Body of pancreas (tissue), 4 donors: ENCODE measurements around the gene GID8. TPM values are rescaled to one million over a fixed set of nuclear protein-coding genes. Genes with fewer than 3 reads are reported as not detected.

ENCODE experiments used
- ATAC-seq: fragments of 150-250 bp; one replicate; pipeline ENCODE4 v1.9.1; 2016
- DNase-seq, 4 donors: peaks; one replicate each; pipeline ENCODE4 v3.0.0-alpha.2; 2019
- H3K27ac ChIP-seq, 4 donors: fragments of 200-600 bp; sonication (generic); 1 replicate in 3 of 4; 2 replicates in 1 of 4; pipeline versions ENCODE4 v1.5.1 to v1.6.1; 2016 to 2019; ENCODE audit warnings: mild to moderate bottlenecking in 1 of 4, mixed read lengths in 1 of 4, moderate library complexity in 1 of 4
- H3K27me3 ChIP-seq, 2 donors: fragments of 200-600 bp; sonication (generic); one replicate each; pipeline ENCODE4 v1.6.0; 2016; ENCODE audit warnings: mild to moderate bottlenecking in 1 of 2
- H3K36me3 ChIP-seq, 2 donors: fragments of 200-600 bp; sonication (generic); replicated peaks in 1 of 2; 2 replicates each; pipeline ENCODE4 v1.5.1; 2016; ENCODE audit warnings: low read depth in 2 of 2; ENCODE audit not compliant: insufficient read depth in 1 of 2
- H3K4me1 ChIP-seq: fragments of 200-600 bp; sonication (generic); one replicate; pipeline ENCODE4 v1.6.0; 2016
- H3K4me3 ChIP-seq, 2 donors: fragments of 200-600 bp; sonication (generic); 1 replicate in 1 of 2; 2 replicates in 1 of 2; pipeline ENCODE4 v1.5.1; 2016 to 2019
- H3K9me3 ChIP-seq, 3 donors: fragments of 200-600 bp; sonication (generic); 1 replicate in 2 of 3; 2 replicates in 1 of 3; pipeline ENCODE4 v1.5.1; 2016
- CTCF ChIP-seq, 7 experiments: fragments of 450-650 bp in 4 of 7; fragments of 200-600 bp in 3 of 7; sonication (generic) in 3 of 7; IDR thresholded peaks; one replicate each; pipeline ENCODE4 v1.5.1; 2016 to 2019; ENCODE audit warnings: antibody characterized with exemption in 7 of 7
- POLR2A ChIP-seq, 3 donors: fragments of 450-650 bp; IDR thresholded peaks; one replicate each; pipeline ENCODE4 v1.6.1; 2016; ENCODE audit warnings: antibody characterized with exemption in 3 of 3, mild to moderate bottlenecking in 2 of 3
- WGBS, 2 donors: methylation state at CpG; one replicate each; pipeline ENCODE4 v1.1.5; 2017; 5-methylcytosine and 5-hydroxymethylcytosine counted together
- intact Hi-C: fragments of 100-400 bp; cut with DNase I; formaldehyde crosslinking; loops from one replicate; pipeline ENCODE4 v1.15.1; 2023
- total RNA-seq, 2 donors: library from RNA; depleted of rRNA; stranded (reverse); fragments of >200 nt; gene quantifications; one replicate each; pipeline ENCODE4 v1.1.0, GENCODE V29; 2016

GID8 gene
- total RNA-seq, 2 donors from 2014 or later, result 26.2 to 29.7 TPM

DNA sequence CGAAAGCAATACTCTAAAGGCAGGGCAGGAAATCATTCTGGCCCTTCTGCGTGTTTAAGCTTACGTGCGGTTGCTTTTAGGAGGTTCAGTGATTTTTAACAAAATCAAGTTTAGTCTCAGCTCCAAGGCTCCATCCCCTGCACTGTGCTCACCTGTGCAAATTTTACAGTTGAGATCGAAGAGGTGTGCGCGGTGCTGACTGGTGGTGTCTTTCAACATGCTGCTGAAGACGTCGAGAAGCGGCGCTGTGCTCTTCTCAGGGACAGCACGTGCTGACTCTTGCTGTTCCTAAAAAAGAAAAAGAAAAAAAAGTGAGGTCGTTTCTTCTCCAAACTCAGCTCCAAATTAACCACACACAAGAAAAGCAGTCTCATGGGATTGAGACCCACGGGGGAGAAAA, 43.7 kb upstream of the GID8 start:
- Histone ChIP-seq H3K27me3 (no peaks in the 10 kb centered on the region), H3K4me1 (peaks cover 7% of the 10 kb centered on the region), H3K4me3 (no peak overlapping the region), H3K27ac (no peak overlapping the region), H3K9me3 (no peaks in the 10 kb centered on the region), H3K36me3 (peaks cover 13 to 43% of the 10 kb centered on the region in 2 donors)
- ATAC-seq (no peak), DNase-seq (no peak)
- WGBS, 2 donors, result 91% methylated on average over 14 of the region's 14 CpGs
- intact Hi-C loops, result loop anchor here (10.0 kb wide), 1 partner anchor 111 kb away; the partner anchor contains the start of gene BHLHE23
- no peak for TF ChIP-seq CTCF (IDR thresholded peaks at IDR 0.05)
- TF ChIP-seq POLR2A (IDR thresholded peaks at IDR 0.05), result no peak

DNA sequence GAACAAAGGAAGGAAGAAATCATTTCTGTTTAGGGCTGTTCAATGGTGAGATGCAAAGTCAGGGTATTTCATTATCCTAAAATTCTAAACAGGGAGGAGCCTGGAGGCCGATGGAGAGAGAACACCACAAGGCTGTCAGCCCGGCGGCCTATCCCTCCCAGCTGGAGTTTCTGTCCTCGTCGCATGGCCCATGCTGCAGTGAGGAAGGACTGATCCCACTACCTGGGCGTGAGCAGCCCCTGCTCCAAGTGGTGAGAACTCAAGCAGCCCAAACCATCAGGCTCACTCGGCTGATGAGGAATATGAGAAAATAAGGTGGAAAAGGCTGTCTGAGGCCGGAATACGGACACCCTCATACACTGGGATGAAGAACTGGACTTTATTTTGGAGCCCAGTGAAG, 42.4 kb upstream of the GID8 start:
- Histone ChIP-seq H3K27ac (no peak overlapping the region), H3K9me3 (no peaks in the 10 kb centered on the region), H3K4me1 (peaks cover 19% of the 10 kb centered on the region), H3K27me3 (no peaks in the 10 kb centered on the region), H3K4me3 (no peak overlapping the region), H3K36me3 (peaks cover 11 to 34% of the 10 kb centered on the region in 2 donors)
- TF ChIP-seq POLR2A (IDR thresholded peaks at IDR 0.05), result no peak
- TF ChIP-seq CTCF (IDR thresholded peaks at IDR 0.05), result no peak
- no peak for ATAC-seq
- intact Hi-C loops, result loop anchor here (10.0 kb wide), 1 partner anchor 109 kb away; the partner anchor contains the start of gene BHLHE23
- WGBS, 2 donors, result 95 to 96% methylated on average over 9 of the region's 9 CpGs
- no peak for DNase-seq

- Histone ChIP-seq H3K4me1 (peaks cover 29% of the 10 kb centered on the region), H3K27me3 (no peaks in the 10 kb centered on the region), H3K9me3 (no peaks in the 10 kb centered on the region), H3K27ac (no peak overlapping the region), H3K36me3 (peaks cover 11 to 26% of the 10 kb centered on the region in 2 donors), H3K4me3 (no peak overlapping the region)
- intact Hi-C loops, result loop anchor here (10.0 kb wide), 1 partner anchor 108 kb away; the partner anchor contains the start of gene BHLHE23
- DNase-seq (no peak), ATAC-seq (no peak)
- TF ChIP-seq POLR2A (IDR thresholded peaks at IDR 0.05), result no peak
- TF ChIP-seq CTCF (IDR thresholded peaks at IDR 0.05), result no peak
- 95% methylated on average over 16 of the region's 16 CpGs for WGBS, 2 donors
These were observed 41.4 kb upstream of the GID8 start for GRCh38 chr20:62896526-62896925.

DNA sequence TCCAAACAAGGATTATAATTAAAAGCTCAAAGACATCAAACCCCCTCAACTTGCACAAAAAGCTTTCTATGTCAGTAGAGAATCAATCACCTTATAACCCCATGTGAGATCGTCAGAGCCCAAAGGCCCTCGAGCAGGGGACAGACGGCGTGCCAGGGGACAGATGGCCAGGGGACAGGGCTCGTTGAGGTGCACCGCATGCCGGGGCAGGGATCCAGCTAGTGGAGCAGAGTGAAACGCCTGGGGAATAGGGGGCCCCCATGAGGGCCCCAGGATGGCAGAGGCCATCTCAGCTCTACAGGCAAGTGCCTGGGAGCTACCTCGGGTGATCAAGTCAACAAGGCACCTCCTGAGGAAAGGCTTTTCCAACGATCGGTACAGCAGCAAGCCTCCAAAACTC, 40.3 kb upstream of the GID8 start:
- Histone ChIP-seq H3K4me1 (peaks cover 29% of the 10 kb centered on the region), H3K4me3 (no peak overlapping the region), H3K27me3 (no peaks in the 10 kb centered on the region), H3K27ac (no peak overlapping the region), H3K9me3 (no peaks in the 10 kb centered on the region), H3K36me3 (peaks cover 11 to 20% of the 10 kb centered on the region in 2 donors)
- ATAC-seq, result no peak
- TF ChIP-seq CTCF (IDR thresholded peaks at IDR 0.05) (no peak), POLR2A (IDR thresholded peaks at IDR 0.05) (no peak)
- DNase-seq, result no peak
- intact Hi-C loops, result loop anchor here (10.0 kb wide), 1 partner anchor 107 kb away; the partner anchor contains the start of gene BHLHE23
- WGBS, 2 donors, result 64 to 70% methylated on average over 6 to 11 of the region's 11 CpGs
